Germinal center (tissue), 1 donor: ENCODE measurements around the gene SLC39A2.
A peak's percentile ranks its signal among the peaks of the same experiment; 100 is the strongest.
"Not testable (repeated sequence)": the region's sequence is repeated elsewhere in the genome, so short reads cannot be mapped to it uniquely, and the experiment has no call there.

Experiments
- DNase-seq: peaks from one replicate; pipeline ENCODE4 v3.0.0; 2012; ENCODE audit warnings: mixed read lengths, low spot score

The SLC39A2 gene

DNA sequence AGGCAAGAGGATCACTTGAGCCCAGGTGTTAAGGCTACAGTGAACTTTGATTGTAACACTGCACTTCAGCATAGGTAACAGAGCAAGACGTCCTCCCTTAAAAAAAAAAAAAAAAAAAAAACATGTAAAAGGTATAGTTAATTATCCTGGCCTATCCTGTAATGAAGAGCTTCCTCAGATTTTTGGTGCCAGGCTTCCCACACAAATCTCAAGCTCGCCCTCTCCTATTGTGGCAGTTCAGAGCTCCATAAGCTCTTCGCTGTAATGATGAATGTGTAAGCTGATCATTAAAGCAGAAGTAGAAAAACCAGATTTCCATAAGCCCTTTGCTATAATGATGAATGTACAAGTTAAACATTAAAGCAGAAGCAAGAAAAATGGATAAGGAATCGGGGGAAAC lies 2.0 kb upstream of the SLC39A2 start:
- no peak for DNase-seq

DNA sequence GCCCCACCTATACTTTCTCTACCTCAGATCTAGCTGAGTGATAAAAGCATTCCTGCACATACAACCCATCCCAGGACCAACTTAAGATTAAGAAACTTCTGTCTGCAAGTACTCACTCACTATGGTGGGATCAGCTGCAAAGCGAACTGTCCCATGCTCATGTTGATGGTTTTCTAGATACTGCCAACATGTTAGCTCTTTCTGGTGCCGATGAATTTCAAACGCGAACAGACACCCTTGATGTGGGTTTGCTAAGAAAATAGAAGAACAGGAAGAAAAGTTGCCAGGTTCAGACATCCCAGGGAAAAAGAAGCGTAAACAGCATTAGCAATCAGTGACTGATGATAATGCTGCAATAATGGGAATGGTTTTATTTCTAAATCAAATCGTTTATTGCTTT lies 1.5 kb upstream of the SLC39A2 start:
- no peak for DNase-seq

DNA sequence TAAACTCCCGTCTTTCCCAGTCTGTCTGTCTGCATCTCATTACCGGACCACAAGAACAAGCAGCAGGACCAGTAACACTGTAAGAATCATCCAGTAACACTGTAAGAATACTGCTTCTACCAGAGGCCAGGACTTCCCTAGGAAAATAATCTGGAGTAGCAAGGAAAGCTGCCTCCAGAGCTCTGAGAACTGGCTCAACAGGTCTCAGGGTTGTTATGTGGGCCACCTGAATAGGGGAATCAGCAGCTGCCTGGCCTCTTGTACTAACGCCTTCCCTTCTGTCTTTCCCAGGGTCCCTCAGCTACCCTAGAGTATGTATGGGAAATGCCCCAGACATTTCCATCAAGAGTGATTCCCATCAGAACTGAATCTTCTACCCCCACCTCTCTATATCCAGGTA lies 954 bp upstream of the SLC39A2 start:
- no peak for DNase-seq

DNA sequence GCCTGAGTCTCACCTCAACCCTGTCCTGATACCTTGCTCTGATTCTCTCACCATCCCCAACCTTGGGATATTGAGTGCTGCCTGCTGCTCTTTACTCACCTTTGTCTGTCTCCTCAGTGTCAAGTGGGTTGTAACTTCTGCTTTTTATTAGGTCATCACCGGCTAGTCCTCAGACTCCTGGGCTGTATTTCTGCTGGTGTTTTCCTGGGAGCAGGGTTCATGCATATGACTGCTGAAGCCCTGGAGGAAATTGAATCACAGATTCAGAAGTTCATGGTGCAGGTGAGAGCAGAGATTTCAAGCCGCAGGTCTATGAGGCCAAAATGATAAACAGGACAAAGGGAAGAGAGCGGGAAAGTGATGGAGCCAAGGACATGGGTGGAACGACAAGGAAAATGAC lies 498 bp downstream of the SLC39A2 start:
- DNase-seq = no peak

DNA sequence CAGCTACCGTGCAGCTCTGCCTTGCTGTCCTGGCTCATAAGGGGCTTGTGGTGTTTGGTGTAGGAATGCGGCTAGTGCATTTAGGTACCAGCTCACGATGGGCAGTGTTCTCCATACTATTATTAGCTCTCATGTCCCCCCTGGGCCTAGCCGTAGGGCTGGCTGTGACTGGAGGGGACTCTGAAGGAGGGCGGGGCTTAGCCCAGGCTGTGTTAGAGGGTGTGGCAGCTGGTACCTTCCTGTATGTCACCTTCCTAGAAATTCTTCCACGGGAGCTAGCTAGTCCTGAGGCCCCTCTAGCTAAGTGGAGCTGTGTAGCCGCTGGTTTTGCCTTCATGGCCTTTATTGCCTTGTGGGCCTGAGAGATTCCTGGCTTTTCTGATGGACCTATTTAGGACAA lies 2.1 kb downstream of the SLC39A2 start:
- no peak for DNase-seq

DNA sequence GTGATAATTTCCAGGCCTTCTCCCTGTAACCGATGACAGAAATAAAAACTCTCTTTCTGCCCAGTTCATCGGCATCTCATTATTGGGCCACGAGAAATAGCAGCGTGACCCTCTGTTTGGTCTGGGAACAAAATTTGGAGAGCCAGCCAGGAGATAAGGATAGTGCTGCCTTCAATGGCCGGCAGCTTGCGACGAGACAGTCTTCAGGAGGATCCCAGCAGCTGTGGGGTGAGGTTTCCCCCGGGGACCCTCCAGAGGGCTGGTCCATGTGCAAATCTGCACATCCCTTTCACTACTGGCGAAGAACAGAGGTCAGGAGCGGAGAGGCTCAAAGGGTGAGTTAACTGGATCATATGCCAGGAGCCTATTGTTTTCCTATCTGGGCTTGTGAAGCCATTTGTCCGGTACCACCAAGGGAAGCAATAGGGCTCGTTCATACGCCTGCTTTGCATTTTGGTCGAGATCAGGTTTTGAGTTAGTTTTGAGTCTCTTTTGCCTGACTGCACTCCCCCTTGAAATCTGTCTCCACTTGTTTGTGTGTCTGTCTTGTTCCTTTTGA lies 4.8 kb downstream of the SLC39A2 start:
- DNase-seq = no peak

DNA sequence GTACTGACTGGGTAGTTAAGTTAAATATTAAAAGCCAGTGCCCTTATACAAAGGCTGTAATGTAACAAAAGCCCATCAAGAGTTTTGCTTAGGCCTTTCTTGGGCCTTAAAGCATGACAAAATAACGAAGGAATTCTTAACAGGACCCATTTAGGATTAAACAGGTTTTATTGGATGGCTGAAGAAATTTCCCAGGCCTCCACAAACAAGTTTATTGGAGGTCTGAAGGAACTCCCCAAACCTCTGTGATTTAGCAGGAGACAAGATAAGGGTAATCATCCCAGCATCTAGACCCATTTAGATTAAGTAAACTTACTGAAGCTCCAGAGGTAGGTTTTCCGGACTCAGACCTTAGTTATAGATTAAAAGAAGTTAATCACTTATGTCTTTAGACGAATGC lies 10.6 kb downstream of the SLC39A2 start:
- DNase-seq = not testable (repeated sequence)

DNA sequence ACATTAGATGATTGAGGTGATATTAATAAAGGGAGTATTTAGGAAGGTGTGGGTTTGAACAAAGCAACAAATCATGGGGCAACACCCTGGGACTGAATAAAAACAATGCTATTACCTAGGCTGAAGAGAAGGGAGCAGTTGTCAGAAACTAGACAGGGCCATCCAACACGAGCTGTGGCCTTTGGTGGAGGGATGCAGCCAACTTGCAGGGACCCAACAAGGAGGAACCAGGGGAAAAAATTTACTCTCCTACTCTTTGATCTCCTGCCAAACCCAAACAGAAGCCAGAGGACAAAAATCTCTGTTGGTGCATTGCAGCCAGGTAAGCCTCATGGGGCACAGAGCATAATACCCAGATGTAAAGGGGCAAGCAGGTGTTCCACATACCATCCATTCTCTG lies 12.0 kb downstream of the SLC39A2 start:
- no peak for DNase-seq

DNA sequence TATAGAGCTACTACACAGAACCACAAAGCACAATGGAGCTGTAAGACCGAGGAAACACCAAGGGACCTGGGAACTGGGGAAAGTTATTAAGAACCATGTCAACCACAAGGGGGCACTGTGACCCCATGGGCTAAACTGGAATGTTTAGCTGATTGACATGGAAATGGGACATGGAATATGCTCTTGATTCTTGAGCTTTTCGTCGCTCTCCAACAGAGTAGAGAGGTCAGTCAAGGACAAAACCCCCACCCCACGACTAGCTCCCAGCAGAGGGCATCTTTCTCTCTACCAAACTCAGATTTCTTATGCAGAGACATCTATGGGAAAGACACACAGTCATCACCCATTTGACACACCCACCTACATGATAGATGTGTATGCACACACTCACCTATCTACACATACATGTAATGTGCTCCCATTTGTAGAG lies 15.7 kb downstream of the SLC39A2 start:
- DNase-seq = peak; percentile 63

DNA sequence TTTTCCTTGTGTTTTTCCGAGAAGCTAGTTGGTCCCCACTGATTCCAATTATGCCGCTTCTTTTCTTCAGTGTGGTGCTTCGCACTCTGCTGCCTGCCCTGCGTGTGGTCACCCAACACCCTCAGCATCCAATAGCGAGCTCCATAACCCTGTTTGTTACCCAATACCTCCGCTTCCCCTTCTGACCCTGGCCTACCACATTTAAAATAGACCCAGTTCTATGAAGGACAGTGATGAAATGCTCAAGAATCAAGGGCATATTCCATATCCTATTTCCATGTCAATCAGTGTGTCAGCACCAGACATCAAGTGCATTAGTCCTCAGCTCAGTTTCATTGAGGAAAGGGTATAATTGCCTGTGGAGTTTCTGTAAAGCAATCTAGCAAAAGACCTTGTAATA lies 16.2 kb downstream of the SLC39A2 start:
- no peak for DNase-seq

DNA sequence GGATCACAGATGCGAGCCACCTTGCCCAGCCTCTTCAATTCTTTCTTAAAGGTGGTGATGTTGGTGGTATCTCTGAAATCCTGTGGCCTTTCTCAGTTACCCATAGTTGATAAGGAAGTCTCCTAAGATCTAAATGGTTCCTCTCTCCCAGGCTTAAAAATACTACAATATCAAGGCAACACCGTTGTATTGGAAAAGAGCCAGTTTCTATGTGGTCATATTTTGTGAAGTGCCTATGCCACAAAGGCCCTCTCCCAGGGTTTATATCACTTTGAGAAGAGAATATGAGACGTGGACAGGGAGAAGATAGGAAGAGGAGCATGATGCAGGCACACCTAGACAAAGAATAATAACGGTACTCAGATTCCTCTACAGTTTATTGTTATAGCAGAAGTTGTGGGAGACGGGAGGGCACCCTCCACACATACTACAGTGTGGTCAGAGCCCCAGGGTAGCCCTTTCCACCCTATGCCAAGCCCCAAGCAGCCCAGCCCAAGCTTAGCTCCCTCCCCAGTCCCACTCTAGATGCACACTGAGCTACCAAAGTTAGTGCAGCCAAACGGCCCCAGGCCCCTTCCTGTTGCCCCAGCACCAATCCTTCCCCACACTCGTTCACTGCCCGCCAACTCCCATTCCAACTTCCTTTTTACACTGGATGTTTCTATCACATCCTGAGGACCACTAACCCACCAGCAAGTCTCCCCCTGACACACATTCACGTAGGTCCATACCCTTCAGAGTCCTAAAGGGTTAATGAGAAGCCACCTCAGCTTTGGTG lies 17.5 kb downstream of the SLC39A2 start:
- no peak for DNase-seq

DNA sequence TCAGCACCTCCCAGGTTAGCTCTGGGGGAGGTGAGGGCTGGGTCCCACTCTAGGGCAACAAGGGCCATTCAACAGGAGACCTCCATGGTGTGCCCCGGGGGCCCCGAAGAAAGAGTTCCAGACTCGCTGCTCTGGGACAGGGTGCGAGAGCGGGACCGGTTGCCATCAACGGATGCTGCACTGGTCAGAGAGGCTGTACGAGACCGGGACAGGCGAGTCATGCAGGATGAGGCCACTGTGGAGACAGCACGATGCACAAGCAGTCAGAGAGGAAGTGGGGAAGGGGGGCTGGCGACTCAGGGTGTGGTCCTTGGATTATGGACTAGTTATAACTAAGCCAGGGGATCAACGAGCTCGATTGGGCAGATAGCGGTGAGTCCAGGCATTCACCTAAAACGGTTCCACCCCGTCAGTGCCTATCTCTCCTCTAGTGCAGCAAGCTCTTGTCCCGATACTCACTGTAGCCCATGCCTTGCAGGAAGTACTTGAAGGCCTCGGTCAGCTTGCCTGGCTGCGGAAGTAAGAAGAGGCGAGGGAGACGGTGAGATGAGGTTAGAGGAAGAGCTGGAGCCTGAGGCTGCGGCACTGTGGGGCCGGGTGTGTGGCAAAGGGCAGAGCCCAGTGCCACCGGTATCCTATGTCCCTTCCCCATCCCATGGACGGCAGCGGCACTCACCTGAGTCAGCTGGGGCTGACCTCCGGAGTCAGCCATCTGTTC lies 18.6 kb downstream of the SLC39A2 start:
- DNase-seq = no peak

DNA sequence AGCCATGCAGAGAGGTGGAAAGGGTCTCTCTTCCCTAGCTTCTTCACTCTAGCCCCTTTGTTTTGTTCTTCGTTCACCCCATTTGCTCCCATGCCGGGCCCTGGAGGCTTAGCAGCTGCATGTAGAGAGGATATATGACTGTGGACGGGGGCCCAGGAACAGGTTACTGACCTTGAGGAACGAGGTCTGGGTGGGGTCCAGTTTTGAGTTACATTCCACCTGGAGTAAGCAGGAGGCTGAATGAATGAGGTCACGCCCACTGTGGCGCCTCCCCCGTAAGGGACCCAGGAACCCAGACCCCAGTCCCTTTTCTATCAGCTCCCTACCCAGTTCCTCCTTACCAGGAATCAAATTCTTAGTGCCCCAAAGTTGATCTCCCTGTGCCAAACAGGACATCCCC lies 19.2 kb downstream of the SLC39A2 start:
- no peak for DNase-seq

DNA sequence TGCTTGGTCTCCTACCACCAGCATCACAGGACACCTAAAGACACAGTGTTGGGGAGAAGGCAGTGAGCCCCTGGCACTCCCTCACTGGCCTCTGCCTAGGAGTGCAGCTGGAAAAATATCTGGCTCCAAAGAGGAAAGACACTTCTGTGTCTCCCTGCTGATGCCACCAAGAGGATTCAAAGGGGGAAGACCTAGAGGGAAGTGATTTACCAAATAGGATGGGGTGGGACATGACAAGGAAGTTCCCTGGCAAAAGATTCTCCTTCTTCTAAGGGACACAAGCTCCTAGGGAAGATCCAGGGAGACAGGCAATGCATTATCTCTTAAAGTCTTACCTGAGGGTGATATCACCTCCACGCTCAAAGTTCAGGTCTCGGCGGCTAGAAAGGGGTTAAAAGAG lies 19.7 kb downstream of the SLC39A2 start:
- DNase-seq = no peak

DNA sequence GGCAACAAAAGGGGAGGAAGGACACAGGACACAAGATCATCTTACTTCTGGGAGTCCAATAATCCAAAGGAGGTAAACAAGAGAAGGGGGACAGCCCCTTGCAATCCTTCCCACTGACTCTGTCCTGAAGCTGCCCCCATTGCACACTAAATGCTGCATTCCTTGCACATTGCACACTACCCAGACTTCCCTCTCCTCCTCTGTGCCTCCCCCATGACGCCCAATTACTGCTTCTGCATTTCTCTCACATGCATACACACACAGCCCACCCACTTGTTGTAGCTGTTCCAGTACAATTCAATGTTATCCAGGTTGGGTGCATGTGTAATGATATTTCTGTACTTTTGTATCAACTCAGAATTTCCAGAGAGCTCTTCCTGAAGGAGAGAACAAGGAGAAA lies 20.3 kb downstream of the SLC39A2 start:
- DNase-seq = no peak

DNA sequence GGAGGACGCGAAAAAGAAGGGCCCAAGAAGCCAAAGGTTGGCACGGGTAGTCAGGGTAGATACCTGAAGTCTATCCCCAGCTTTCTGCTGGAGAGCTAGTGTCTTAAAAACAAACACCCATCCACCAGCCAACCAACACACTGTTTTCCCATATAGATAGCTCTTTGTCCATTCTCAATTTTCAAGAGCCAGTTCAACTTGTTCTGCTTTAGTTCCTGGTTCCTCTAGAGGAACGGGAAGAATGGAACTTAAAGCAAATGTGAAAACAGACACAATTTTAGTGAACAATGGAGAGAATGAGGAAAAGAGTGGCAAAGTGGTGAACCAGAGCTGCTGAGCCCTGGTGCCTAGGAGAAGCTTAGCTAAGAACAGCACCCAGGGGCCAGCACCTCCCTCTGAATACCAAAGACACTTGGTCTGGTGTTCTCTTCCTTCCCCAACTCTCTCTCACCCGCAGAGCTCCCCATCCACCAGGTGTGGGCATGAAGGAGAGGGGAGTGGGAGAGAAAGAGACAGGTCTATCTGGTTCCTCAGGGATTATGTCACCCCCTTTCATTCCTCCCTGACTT lies 22.0 kb downstream of the SLC39A2 start:
- no peak for DNase-seq

DNA sequence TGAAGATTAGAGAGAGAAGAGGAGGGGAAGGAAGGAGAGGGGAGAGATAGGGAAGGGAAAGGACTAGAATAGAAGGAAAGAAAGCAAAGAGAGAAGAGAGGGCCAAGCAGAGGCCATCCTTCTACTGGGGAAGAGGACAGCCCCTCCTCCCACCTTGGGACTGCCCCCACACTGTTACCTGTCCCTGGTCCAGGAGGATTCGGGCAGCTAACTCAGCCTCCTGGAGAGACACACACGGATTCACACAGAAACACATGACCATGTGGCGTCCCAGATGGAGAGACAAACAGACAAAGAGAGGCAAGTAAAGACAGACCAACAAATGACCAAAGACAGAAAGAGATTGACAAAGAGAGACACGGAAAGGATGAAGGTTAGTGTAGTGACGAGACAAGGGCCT lies 23.6 kb downstream of the SLC39A2 start:
- no peak for DNase-seq

DNA sequence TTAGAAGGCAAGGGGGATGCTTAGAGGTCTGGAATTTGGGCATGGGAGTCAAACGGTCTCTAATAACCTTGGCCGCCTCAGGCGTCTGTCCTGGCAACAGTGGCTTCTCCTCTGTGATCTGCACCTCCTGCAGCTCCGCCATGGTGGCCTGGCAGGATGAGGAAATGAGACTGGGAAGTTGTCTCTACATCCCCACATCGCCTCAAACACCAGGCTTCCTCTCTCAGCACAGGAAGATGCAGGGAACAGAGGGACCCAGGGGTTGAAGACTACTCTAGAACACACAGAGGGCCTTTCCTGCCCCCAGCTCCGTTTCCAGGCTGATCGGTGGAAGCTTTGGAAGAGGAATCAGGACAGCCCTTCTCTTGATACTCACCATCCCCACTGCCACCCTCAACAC lies 24.1 kb downstream of the SLC39A2 start:
- no peak for DNase-seq

DNA sequence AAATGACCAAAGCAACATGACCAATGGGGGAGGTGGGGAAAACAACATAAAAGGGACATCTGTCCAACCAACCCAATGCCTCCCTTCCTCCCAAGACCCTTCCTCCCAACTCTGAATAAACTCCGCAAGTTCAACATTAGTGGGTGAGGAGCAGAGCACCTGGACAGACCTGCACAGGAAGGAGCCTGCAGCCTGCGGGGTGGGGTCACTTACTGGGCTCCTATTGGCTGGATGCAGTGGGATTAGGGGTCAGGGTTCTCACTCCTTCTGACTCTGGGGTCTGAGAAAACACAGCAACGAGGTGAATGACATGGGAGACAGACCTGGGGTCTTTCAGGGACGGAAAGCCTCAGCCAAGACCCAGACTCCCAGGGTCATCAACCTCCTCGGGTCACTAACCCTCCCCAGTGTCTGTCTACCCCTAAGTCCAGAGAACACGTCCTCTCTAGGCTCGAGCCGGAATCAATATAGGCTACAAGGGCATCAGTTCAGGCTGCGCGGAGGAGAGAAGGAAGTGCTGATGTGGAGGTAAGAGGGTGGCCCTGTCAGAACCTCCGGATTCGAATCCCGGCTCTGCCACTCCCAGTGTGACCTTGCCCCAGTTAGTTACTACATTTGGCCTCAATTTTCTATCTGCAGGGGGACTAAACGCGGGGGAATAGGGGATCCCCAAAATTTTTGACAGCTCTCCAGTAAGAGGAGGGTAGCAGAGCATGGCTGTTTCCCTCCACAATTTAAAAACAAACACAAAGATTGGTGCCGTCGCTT lies 24.9 kb downstream of the SLC39A2 start:
- no peak for DNase-seq

DNA sequence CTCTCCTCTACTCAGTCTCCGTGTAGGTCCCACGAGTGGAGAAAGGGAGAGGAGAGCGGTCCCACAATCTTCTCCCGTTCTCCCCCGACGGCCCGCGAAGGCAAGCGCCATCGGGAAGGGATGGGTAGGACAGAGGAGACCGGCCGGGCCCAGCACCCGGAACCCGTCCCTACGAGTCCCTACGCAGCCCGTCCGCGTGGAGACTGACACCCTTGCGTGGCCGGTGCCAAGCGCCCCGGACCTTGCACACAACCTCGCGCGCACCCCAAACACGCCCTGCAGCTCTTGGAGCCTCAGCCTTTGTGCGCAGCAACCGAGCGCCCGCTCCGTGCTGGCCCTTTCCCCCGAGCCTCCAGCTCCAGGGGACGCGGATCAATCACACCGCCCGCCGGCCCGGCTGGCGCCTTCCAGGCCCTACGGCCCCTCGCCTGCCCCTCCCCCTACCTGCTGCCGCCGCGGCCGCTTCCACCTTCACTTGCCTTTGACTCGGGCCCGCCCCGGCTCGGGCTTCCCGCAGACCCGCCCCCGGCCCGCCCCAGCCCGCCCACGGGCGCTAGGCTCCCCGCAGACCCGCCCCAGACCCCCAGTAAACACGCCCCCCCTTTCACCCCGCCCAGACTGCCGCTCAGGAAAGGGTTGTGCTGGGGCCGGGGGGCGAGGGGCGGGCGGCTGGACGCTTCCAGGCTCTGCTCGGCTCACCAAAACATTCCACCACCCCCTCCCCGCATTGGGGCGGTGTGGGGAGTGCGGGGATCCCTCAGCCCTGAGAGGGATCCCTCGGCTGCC lies 25.7 kb downstream of the SLC39A2 start, which contains the start of gene NDRG2:
Gene NDRG2, minus strand, starts transcription at position 477 of the 786 bp plus-strand sequence. CDS start 1,746 bp downstream, outside the sequence.
- peak; percentile 72 for DNase-seq
